ENCODE results near the gene ZSWIM5. TPM values are rescaled to one million over a fixed set of nuclear protein-coding genes. Genes with fewer than 3 reads are reported as not detected.

The ZSWIM5 gene
- total and polyA plus RNA-seq, 9 of the 15 experiments (the other 6 are each of a cell fraction or from before 2014, with no cell fraction given): under 0.01 to 0.07 (median 0.03) TPM; not detected in 3

GRCh38 chr1:45211076-45211475, 4.7 kb upstream of the ZSWIM5 start:
- FAIRE-seq: no peak
- no peak overlapping the region for H3K4me2 ChIP-seq (ENCODE audit: insufficient read depth, low read length)
- H3K27ac ChIP-seq (ENCODE audit: extremely low read depth, low read depth, low read length): no peak overlapping the region
- no peaks in the 10 kb centered on the region for H3K9me3 ChIP-seq (replicated peaks; ENCODE audit: control insufficient read depth, insufficient read depth, low read depth, low read length)
- ATAC-seq: no peak
- BruUV-seq (replicated peaks): no TSS peak
- ChIA-PET POLR2A (interaction anchor here (0.7 kb wide), 1 partner anchor 199 kb away, joined by 4 read pairs; the partner anchor contains the start of gene UROD), CTCF (ENCODE audit: low intra/inter-chr PET ratio) (no interaction called here)
- WGBS (ENCODE audit: insufficient coverage, low coverage, missing lambda C conversion rate): 0% methylated on average over 3 of the region's 3 CpGs
- H2AFZ ChIP-seq (ENCODE audit: low read depth, low read length): no peak overlapping the region
- TF ChIP-seq HMG20A (CRISPR knock-in tag; conservative IDR thresholded peaks at IDR 0.05) (no peak), TRIM24 (IDR thresholded peaks at IDR 0.05) (no peak), CBFA2T2 (conservative IDR thresholded peaks at IDR 0.05) (no peak)
- no peak overlapping the region for H3K9ac ChIP-seq (ENCODE audit: insufficient read depth in 1 of 2, low read depth in 2 of 2, low read length in 2 of 2)
- H3K27me3 ChIP-seq (ENCODE audit: control insufficient read depth in 2 of 2, insufficient read depth in 2 of 2, low read length in 2 of 2): peaks cover 27 to 32% of the 10 kb centered on the region in 2 experiments
- H3K36me3 ChIP-seq (ENCODE audit: control insufficient read depth, insufficient read depth, low read length): no peaks in the 10 kb centered on the region
- no peak overlapping the region for H3K4me3 ChIP-seq
- H4K20me1 ChIP-seq (replicated peaks; ENCODE audit: control insufficient read depth, insufficient read depth, low read length): no peaks in the 10 kb centered on the region
- in situ Hi-C loops (cut with MboI): no loop called here
- peaks cover 4% of the 10 kb centered on the region in 2 experiments; a peak in 4 of 5 replicates for H3K4me1 ChIP-seq (replicated peaks in 1 of 2; ENCODE audit: control insufficient read depth in 2 of 2, insufficient read depth in 2 of 2, low read length in 2 of 2)
- DNase-seq (ENCODE audit: extremely low read depth in 1 of 4, low spot score in 3 of 4): no peak
- intact Hi-C loops (cut with micrococcal nuclease): loop anchor here (5.0 kb wide), 1 partner anchor 81 kb away; no protein-coding TSS in a partner anchor
- no peaks in the 10 kb centered on the region for H3K79me2 ChIP-seq (ENCODE audit: control insufficient read depth, insufficient read depth, low read length)
- no peaks in the 10 kb centered on the region for H3K9me1 ChIP-seq (ENCODE audit: control insufficient read depth, insufficient read depth, low read length)

DNA sequence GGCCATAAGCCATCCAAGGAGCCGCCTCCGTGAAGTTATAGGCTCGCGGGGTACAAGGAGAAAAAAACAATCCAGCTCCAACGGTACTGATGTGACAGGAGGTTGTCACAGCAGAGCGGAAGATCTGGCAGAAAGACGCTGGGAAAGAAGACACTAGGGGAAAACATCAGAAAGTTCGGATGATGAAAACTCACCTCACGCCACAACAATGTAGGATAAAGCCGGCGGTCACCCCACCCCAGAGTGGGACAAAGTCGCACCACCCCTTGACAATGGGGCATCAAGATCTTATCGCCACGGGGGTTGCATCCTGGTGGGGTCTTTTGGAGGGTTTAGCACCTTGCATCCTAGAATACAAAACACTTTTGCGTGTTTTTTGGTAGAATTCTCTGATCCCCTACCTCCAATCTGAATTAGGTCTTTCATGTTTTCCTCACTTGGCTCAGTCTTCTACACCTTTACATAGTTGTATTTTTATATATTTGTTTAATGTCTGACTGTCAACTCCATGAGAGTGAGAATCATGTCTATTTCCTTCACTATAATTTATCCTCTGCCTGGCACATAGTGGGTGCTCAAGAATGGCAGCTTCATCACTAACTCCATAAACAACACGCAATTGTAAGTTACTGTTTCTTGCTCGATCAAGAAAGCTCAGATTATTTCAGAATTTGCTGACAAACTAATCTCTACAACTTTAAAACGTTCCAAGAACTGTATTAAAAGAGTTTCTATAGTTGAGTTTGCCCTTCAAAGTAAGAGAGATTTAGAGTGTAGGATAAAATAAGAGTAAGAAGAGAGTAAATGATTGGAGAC, 611 bp upstream of the ZSWIM5 start:
- H3K27me3 ChIP-seq (ENCODE audit: control insufficient read depth in 2 of 2, insufficient read depth in 2 of 2, low read length in 2 of 2): peaks cover 29 to 30% of the 10 kb centered on the region in 2 experiments
- H3K36me3 ChIP-seq (ENCODE audit: control insufficient read depth, insufficient read depth, low read length): no peaks in the 10 kb centered on the region
- peak overlapping the region; percentile 82 for H3K4me2 ChIP-seq (ENCODE audit: insufficient read depth, low read length)
- FAIRE-seq: no peak
- H3K79me2 ChIP-seq (ENCODE audit: control insufficient read depth, insufficient read depth, low read length): no peaks in the 10 kb centered on the region
- ATAC-seq: no peak
- no peak overlapping the region; a peak in 1 of 4 replicates for H3K9ac ChIP-seq (ENCODE audit: insufficient read depth in 1 of 2, low read depth in 2 of 2, low read length in 2 of 2)
- ChIA-PET CTCF (ENCODE audit: low intra/inter-chr PET ratio) (no interaction called here), POLR2A (interaction anchor here (0.6 to 1.7 kb wide), 8 partner anchors 8 to 431 kb away, joined by 3 to 5 read pairs (median 3); partner anchors contain the start of gene RPS8)
- WGBS (ENCODE audit: insufficient coverage, low coverage, missing lambda C conversion rate): 15% methylated on average over 18 of the region's 18 CpGs
- peak overlapping the region; percentile 90 for H2AFZ ChIP-seq (ENCODE audit: low read depth, low read length)
- no peaks in the 10 kb centered on the region for H3K9me3 ChIP-seq (replicated peaks; ENCODE audit: control insufficient read depth, insufficient read depth, low read depth, low read length)
- H4K20me1 ChIP-seq (replicated peaks; ENCODE audit: control insufficient read depth, insufficient read depth, low read length): no peaks in the 10 kb centered on the region
- H3K27ac ChIP-seq (ENCODE audit: extremely low read depth, low read depth, low read length): no peak overlapping the region
- H3K4me1 ChIP-seq (replicated peaks in 1 of 2; ENCODE audit: control insufficient read depth in 2 of 2, insufficient read depth in 2 of 2, low read length in 2 of 2): peaks cover 4 to 12% of the 10 kb centered on the region in 2 experiments; a peak in 4 of 5 replicates
- no peaks in the 10 kb centered on the region for H3K9me1 ChIP-seq (ENCODE audit: control insufficient read depth, insufficient read depth, low read length)
- 0 out of 2 replicates have a peak overlapping the region, but pooled peaks have one; percentile 9 for H3K4me3 ChIP-seq
- BruUV-seq (replicated peaks): no TSS peak
- in situ Hi-C loops (cut with MboI): no loop called here
- DNase-seq (ENCODE audit: extremely low read depth in 1 of 4, low spot score in 3 of 4): no peak
- intact Hi-C loops (cut with micrococcal nuclease): loop anchor here (10.0 kb wide), 1 partner anchor 192 kb away; the partner anchor contains the start of genes HECTD3 and UROD
- no peak for TF ChIP-seq ZNF347 (CRISPR knock-in tag; IDR thresholded peaks at IDR 0.05; ENCODE audit: low read depth)
- peak; percentile 13 for TF ChIP-seq CBX8 (IDR thresholded peaks at IDR 0.05; ENCODE audit: borderline replicate concordance, extremely low read depth, low read depth, low read length, poor library complexity, severe bottlenecking)
- TF ChIP-seq, protein P1, sequence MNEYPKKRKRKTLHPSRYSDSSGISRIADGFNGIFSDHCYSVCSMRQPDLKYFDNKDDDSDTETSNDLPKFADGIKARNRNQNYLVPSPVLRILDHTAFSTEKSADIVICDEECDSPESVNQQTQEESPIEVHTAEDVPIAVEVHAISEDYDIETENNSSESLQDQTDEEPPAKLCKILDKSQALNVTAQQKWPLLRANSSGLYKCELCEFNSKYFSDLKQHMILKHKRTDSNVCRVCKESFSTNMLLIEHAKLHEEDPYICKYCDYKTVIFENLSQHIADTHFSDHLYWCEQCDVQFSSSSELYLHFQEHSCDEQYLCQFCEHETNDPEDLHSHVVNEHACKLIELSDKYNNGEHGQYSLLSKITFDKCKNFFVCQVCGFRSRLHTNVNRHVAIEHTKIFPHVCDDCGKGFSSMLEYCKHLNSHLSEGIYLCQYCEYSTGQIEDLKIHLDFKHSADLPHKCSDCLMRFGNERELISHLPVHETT (CRISPR knock-in tag; conservative IDR thresholded peaks at IDR 0.05 in 1 of 2, IDR thresholded peaks at IDR 0.05 in 1 of 2): no peak
- no peak for TF ChIP-seq DDX20 (tag; IDR thresholded peaks at IDR 0.05; ENCODE audit: low read depth)
- no peak for TF ChIP-seq ZNF780A (CRISPR knock-in tag; IDR thresholded peaks at IDR 0.05)
- no peak for TF ChIP-seq ZNF449 (CRISPR knock-in tag; IDR thresholded peaks at IDR 0.05)
- peak; percentile 25; the same call in 1 of the 2 replicates for TF ChIP-seq ZNF316 (IDR thresholded peaks at IDR 0.05)
